HG02970 (cell line): Measurements from ENCODE around the gene IFNL4.

Source experiments
- ATAC-seq: cut with Tn5 transposase; IDR thresholded peaks from one replicate; pipeline ENCODE4 v1.9.1; 2021; ENCODE audit warnings: mild to moderate bottlenecking, moderate library complexity, moderate number of reproducible peaks; ENCODE audit not compliant: unreplicated experiment, low FRiP score

Gene IFNL4

DNA sequence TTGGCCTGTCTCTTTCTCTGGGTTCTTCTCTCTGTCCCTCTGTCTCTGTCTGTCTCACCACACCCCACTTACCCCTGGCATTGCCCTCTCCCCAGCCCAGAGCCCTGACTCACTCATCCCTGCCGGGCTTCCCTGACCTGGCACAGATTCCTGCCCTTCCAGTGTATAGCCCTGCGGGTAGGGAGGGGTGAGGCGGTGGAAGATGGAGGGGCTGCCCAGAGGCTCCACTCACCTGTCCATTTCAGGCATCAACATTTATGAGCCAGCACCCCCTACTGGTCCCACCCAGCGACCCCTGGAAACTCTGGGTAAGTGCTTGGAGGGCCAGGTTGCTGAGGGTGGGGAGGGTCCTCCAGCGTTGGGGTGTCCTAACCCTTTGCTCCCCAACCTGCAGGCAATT is 50.8 kb downstream of the IFNL4 start:
- no peak for ATAC-seq

DNA sequence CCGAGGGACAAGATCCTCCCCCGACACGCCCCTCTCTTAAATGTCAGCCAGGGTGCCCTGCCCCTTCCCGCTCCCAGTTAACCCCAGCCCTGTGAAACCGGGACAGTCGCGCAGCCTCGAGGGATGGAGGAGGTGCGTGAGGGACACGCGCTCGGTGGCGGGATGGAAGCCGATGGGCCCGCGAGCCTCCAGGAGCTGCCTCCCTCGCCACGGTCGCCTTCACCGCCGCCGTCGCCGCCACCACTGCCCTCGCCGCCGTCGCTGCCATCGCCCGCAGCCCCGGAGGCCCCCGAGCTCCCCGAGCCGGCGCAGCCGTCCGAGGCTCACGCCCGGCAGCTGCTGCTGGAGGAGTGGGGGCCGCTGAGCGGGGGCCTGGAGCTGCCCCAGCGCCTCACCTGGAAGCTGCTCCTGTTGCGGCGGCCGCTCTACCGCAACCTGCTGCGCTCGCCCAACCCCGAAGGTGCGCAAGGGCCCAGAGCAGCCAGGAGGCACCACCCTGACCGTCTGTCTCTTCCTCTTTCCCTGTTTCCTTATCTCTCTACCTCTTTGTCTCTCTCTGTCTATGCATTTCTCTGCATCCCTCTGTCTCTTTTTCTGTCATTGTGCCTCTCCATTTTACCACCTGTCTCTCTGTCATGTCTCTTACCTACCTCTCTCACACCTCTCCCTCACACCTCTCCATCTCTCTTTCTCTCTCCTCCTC is 51.6 kb downstream of the IFNL4 start, which contains the start of gene NCCRP1:
Gene NCCRP1 (plus strand): TSS at position 105 of the 703 bp plus-strand sequence. CDS start 19 bp downstream, at position 124.
- ATAC-seq = no peak

DNA sequence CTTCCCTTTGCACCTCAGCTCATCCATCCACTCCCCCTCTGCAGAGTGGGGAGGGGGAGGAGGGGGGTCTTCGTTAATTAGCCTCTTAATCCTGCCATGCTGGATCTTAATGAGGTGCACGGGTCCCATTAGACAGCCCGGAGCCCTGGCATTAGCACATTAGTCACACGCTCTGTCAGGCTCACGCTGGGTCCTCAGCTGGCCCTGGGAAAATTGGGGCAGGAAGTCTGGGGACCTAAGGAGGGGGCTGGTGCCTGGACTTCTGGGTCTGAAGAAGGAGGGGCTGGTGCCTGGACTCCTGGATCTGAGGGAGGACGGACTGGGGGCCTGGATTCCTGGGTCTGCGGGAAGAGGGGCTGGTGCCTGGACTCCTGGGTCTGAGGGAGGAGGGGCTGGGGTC is 52.3 kb downstream of the IFNL4 start:
- ATAC-seq = no peak
